HEK293 (cell line): ENCODE data around the gene LPXN.

Experiments used
- MZF1 ChIP-seq: fragments of 450-650 bp; formaldehyde crosslinking; IDR thresholded peaks from 2 replicates; pipeline ENCODE4 v1.5.1; 2017; ENCODE audit warnings: missing biosample characterization, missing genetic modification characterization, borderline replicate concordance
- ZNF26 ChIP-seq: fragments of 450-650 bp; formaldehyde crosslinking; IDR thresholded peaks from 2 replicates; pipeline ENCODE4 v1.5.1; 2016; ENCODE audit warnings: missing biosample characterization, missing genetic modification characterization

GRCh38 chr11:58490827-58491226, 84.8 kb downstream of the LPXN start:
- TF ChIP-seq MZF1 (tag by site-specific recombination) (no peak), ZNF26 (no peak)
